Caco-2 (cell line): ENCODE results near the gene CPLANE2. TPM values are rescaled to one million over a fixed set of nuclear protein-coding genes. Genes with fewer than 3 reads are reported as not detected.

Experiments
- BruUV-seq: library from RNA; stranded (reverse); fragments of 400-500 nt; replicated peaks from 2 replicates; lab custom pipeline; 2021; lab: Mats Ljungman, UMichigan
- CTCF ChIA-PET: fragments of 300-600 bp; sonication (Branson Sonifier 250); formaldehyde crosslinking; loops from one replicate; lab custom pipeline; 2022; ENCODE audit warnings: antibody characterized with exemption; lab: Charles Lee
- POLR2A ChIA-PET: fragments of 300-600 bp; sonication (Branson Sonifier 250); formaldehyde crosslinking; loops from one replicate; lab custom pipeline; 2022; ENCODE audit warnings: antibody characterized with exemption; lab: Charles Lee
- DNase-seq, 2 experiments: peaks; one replicate each; pipeline versions ENCODE4 v3.0.0 to v3.0.0-alpha.2; 2020 to 2022
- H3K27me3 ChIP-seq: replicated peaks from 2 replicates; pipeline ENCODE4 v1.6.0; 2011; ENCODE audit warnings: low read length; ENCODE audit not compliant: control insufficient read depth, insufficient read depth
- H3K36me3 ChIP-seq: 2 replicates; pipeline ENCODE4 v1.5.1; 2011; ENCODE audit warnings: low read length; ENCODE audit not compliant: control insufficient read depth, insufficient read depth
- H3K4me1 ChIP-seq: fragments of 250-450 bp; sonication (Bioruptor Pico); 2 replicates; pipeline ENCODE4 v1.5.1; 2020; ENCODE audit warnings: mild to moderate bottlenecking
- H3K4me3 ChIP-seq: 2 replicates; pipeline ENCODE4 v1.5.1; 2011; ENCODE audit warnings: low read depth, mild to moderate bottlenecking, control low read depth, low read length
- H3K9me3 ChIP-seq: fragments of 250-450 bp; sonication (Bioruptor Pico); 2 replicates; pipeline ENCODE4 v1.5.1; 2020; ENCODE audit warnings: mild to moderate bottlenecking, moderate library complexity
- H3K27ac Mint-ChIP-seq: one replicate; pipeline ENCODE4 v1.8.0; 2022; ENCODE audit warnings: mixed read lengths; ENCODE audit not compliant: unreplicated experiment
- H3K27me3 Mint-ChIP-seq: one replicate; pipeline ENCODE4 v1.8.0; 2022; ENCODE audit warnings: mixed read lengths; ENCODE audit not compliant: insufficient read depth, unreplicated experiment
- H3K36me3 Mint-ChIP-seq: one replicate; pipeline ENCODE4 v1.8.0; 2022; ENCODE audit warnings: mild to moderate bottlenecking, mixed read lengths; ENCODE audit not compliant: insufficient read depth, unreplicated experiment
- H3K4me1 Mint-ChIP-seq: one replicate; pipeline ENCODE4 v1.8.0; 2022; ENCODE audit warnings: low read depth, mixed read lengths; ENCODE audit not compliant: unreplicated experiment
- H3K4me3 Mint-ChIP-seq: one replicate; pipeline ENCODE4 v1.8.0; 2022; ENCODE audit warnings: mild to moderate bottlenecking, moderate library complexity, mixed read lengths; ENCODE audit not compliant: unreplicated experiment
- H3K9me3 Mint-ChIP-seq: one replicate; pipeline ENCODE4 v1.8.0; 2022; ENCODE audit warnings: mixed read lengths; ENCODE audit not compliant: unreplicated experiment
- intact Hi-C: fragments of 100-400 bp; cut with micrococcal nuclease; formaldehyde crosslinking; loops from one replicate; pipeline ENCODE4 v1.10.0; 2022; ENCODE audit not compliant: unreplicated experiment
- total RNA-seq: library from RNA; stranded (reverse); gene quantifications from 2 replicates; pipeline ENCODE4 v1.2.3, GENCODE V29; 2022
- TF ChIP-seq, protein P1 (sequence below), 2 experiments: fragments of 200-600 bp in 1 of 2; IDR thresholded peaks; 1 replicate in 1 of 2; 2 replicates in 1 of 2; pipeline versions ENCODE4 v1.5.1 to v1.8.0; 2011 to 2022; ENCODE audit warnings: antibody characterized with exemption in 1 of 2, control low read depth in 1 of 2, inconsistent platforms in 1 of 2, low read depth in 1 of 2, low read length in 1 of 2, mild to moderate bottlenecking in 1 of 2, moderate library complexity in 1 of 2; ENCODE audit not compliant: insufficient read depth in 1 of 2, severe bottlenecking in 1 of 2, unreplicated experiment in 1 of 2

Gene CPLANE2
- total RNA-seq, 1 experiment from 2014 or later, result 4.2 TPM

DNA sequence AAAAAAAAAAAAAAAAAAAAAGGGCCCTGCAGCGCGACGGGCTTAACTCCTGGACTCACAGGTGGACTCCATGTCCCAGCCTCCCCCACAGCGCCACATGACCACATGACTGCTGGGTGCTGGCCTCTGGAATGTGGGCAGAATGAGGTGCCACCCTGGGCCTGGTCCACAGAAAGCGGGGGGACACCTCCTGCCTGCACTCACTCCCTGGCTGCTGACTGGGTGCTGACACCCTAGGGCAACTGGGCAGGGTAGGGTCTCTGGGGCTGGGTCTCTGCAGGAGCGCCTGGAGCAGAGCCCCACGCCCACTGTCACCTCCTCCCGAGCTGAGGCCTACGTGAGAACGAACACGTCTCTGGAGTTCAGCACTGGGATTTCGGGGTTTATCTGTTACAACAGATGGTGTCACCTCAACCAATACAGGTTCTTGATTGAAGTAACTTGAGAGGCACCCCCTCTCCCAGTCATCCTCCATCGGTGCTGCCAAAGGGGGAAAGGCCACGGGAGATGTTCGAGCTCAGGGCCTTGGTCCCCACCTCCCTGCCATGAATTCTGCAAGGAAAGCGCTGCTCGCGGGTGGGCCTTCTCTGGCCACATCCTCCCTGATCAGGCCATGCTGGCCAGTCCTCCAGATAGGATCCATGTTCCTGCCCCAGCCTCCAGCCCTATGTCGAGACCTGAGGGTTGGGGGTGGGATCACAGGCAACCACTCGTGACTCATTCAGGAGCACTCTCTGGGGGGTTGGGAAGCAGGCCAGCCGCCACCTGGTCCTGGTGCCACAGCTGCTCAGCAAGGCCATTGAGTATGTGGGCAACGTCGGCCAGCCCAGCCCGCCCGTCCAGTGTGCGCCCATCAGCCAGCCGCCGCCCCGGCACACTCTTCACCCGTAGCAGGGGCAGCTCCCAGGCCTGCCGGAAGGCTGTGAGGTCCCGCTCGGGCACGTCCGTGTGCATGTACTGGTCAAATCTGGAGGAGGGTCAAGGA is 5.4 kb downstream of the CPLANE2 start:
- no peaks in the 10 kb centered on the region for H3K4me1 Mint-ChIP-seq
- CTCF ChIA-PET, result interaction anchor here (0.6 kb wide), 1 partner anchor 30 kb away, joined by 3 read pairs; no protein-coding TSS in a partner anchor
- Histone ChIP-seq H3K9me3 (no peaks in the 10 kb centered on the region), H3K27me3 (no peaks in the 10 kb centered on the region), H3K4me3 (no peak overlapping the region), H3K36me3 (no peaks in the 10 kb centered on the region), H3K4me1 (no peaks in the 10 kb centered on the region)
- no peaks in the 10 kb centered on the region for H3K27me3 Mint-ChIP-seq
- no peak for DNase-seq
- TF ChIP-seq, protein P1, sequence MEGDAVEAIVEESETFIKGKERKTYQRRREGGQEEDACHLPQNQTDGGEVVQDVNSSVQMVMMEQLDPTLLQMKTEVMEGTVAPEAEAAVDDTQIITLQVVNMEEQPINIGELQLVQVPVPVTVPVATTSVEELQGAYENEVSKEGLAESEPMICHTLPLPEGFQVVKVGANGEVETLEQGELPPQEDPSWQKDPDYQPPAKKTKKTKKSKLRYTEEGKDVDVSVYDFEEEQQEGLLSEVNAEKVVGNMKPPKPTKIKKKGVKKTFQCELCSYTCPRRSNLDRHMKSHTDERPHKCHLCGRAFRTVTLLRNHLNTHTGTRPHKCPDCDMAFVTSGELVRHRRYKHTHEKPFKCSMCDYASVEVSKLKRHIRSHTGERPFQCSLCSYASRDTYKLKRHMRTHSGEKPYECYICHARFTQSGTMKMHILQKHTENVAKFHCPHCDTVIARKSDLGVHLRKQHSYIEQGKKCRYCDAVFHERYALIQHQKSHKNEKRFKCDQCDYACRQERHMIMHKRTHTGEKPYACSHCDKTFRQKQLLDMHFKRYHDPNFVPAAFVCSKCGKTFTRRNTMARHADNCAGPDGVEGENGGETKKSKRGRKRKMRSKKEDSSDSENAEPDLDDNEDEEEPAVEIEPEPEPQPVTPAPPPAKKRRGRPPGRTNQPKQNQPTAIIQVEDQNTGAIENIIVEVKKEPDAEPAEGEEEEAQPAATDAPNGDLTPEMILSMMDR (IDR thresholded peaks at IDR 0.05; ENCODE audit: insufficient read depth in 1 of 2, low read depth in 1 of 2, low read length in 1 of 2, severe bottlenecking in 1 of 2, unreplicated experiment in 1 of 2), result no peak
- no peak overlapping the region for H3K27ac Mint-ChIP-seq
- intact Hi-C loops, result no loop called here
- POLR2A ChIA-PET, result no interaction called here
- no peaks in the 10 kb centered on the region for H3K9me3 Mint-ChIP-seq
- H3K36me3 Mint-ChIP-seq, result no peaks in the 10 kb centered on the region
- no peak overlapping the region for H3K4me3 Mint-ChIP-seq
- BruUV-seq, result no TSS peak

DNA sequence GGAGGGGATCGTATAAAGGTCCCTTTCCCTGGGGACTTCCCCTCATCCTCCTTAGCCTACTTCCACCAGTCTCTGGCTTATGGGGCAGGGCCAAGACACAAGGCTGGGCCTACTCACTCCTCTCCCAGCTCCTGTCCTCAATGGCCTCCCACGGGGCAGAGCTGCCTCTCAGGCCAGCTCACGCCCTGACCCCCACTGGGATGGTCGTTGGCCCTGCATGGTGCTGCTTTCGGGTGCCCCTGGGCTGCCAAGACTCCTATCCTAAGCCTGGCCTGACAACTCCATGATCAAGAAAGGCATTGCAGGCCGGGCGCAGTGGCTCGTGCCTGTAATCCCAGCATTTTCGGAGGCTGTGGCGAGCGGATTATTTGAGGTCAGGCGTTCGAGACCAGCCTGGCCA is 6.2 kb downstream of the CPLANE2 start:
- H3K4me1 Mint-ChIP-seq, result no peaks in the 10 kb centered on the region
- H3K27me3 Mint-ChIP-seq, result no peaks in the 10 kb centered on the region
- H3K27ac Mint-ChIP-seq, result no peak overlapping the region
- POLR2A ChIA-PET, result no interaction called here
- Histone ChIP-seq H3K4me1 (no peaks in the 10 kb centered on the region), H3K36me3 (no peaks in the 10 kb centered on the region), H3K9me3 (no peaks in the 10 kb centered on the region), H3K4me3 (no peak overlapping the region), H3K27me3 (no peaks in the 10 kb centered on the region)
- CTCF ChIA-PET, result interaction anchor here (0.6 kb wide), 1 partner anchor 30 kb away, joined by 3 read pairs; no protein-coding TSS in a partner anchor
- H3K36me3 Mint-ChIP-seq, result no peaks in the 10 kb centered on the region
- TF ChIP-seq, protein P1 (IDR thresholded peaks at IDR 0.05; ENCODE audit: insufficient read depth in 1 of 2, low read depth in 1 of 2, low read length in 1 of 2, severe bottlenecking in 1 of 2, unreplicated experiment in 1 of 2), result no peak
- DNase-seq, result no peak
- no TSS peak for BruUV-seq
- no peaks in the 10 kb centered on the region for H3K9me3 Mint-ChIP-seq
- intact Hi-C loops, result no loop called here
- H3K4me3 Mint-ChIP-seq, result no peak overlapping the region

DNA sequence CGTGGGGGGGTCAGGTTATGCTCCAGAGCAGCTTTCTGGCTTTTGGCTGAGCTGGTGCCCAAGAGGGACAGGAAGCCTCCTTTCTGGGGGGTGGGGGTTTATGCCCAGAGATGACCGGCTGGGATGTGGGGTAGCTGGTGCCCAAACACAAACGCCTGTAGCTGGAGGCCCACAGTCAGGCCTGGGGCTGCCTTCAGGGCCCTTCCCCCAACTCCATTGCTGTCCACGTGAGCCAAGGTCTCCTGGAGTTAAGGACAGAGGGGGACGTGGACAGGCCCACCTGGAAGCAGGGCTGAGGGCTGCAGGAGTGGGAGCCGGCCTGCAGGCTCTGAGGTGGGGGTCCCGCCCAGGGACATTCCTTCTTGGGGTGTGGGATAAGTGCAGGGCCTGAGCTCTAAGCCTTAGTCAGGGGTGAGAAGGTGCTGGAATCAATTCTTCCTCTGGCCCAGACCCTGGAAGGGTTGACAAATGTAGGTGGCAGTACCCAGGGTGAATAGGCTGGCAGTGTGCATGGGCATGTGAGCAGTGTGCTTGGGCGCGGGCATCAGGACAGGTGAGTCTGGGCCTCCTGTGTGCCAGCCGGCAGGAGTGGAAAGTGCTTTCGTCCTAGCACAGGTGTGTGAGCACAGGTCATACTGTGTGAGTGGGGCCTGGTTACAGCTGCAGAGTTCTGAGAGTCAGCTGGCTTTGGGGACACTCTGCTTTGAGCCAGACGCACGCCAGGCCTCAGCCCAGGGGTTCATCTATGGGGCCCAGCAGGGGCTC is 6.8 kb downstream of the CPLANE2 start:
- intact Hi-C loops, result no loop called here
- Mint-ChIP-seq H3K36me3 (no peaks in the 10 kb centered on the region), H3K4me1 (no peaks in the 10 kb centered on the region), H3K27ac (no peak overlapping the region), H3K27me3 (no peaks in the 10 kb centered on the region), H3K9me3 (no peaks in the 10 kb centered on the region), H3K4me3 (no peak overlapping the region)
- DNase-seq, result no peak
- POLR2A ChIA-PET, result no interaction called here
- H3K36me3 ChIP-seq, result no peaks in the 10 kb centered on the region
- no peak overlapping the region for H3K4me3 ChIP-seq
- CTCF ChIA-PET, result no interaction called here
- BruUV-seq, result no TSS peak
- TF ChIP-seq, protein P1 (IDR thresholded peaks at IDR 0.05; ENCODE audit: insufficient read depth in 1 of 2, low read depth in 1 of 2, low read length in 1 of 2, severe bottlenecking in 1 of 2, unreplicated experiment in 1 of 2), result no peak
- H3K9me3 ChIP-seq, result no peaks in the 10 kb centered on the region
- H3K27me3 ChIP-seq, result no peaks in the 10 kb centered on the region
- H3K4me1 ChIP-seq, result no peaks in the 10 kb centered on the region
